NCI-H2227 (cell line): ENCODE measurements around the gene ZMYND8.
A peak's percentile ranks its signal among the peaks of the same experiment; 100 is the strongest.
"Not testable (repeated sequence)": the region's sequence is repeated elsewhere in the genome, so short reads cannot be mapped to it uniquely, and the experiment has no call there.

Source experiments
- DNase-seq: peaks from one replicate; lab custom pipeline; 2025; ENCODE audit not compliant: unreplicated experiment; lab: John Stamatoyannopoulos, UW

ZMYND8 gene

GRCh38 chr20:47211036-47211435 is 145.5 kb downstream of the ZMYND8 start:
- DNase-seq, result no peak

GRCh38 chr20:47210470-47210869 is 146.0 kb downstream of the ZMYND8 start:
- no peak for DNase-seq

- no peak for DNase-seq
These were observed 146.5 kb downstream of the ZMYND8 start for GRCh38 chr20:47209982-47210381.

GRCh38 chr20:47208534-47209174 is 147.8 kb downstream of the ZMYND8 start:
- DNase-seq, result no peak

- DNase-seq, result no peak
These were observed 149.4 kb downstream of the ZMYND8 start for GRCh38 chr20:47206962-47207641.

- DNase-seq, result not testable (repeated sequence)
These were observed 149.9 kb downstream of the ZMYND8 start for GRCh38 chr20:47206552-47206951.

- DNase-seq, result peak; percentile 39
These were observed 150.8 kb downstream of the ZMYND8 start for GRCh38 chr20:47205577-47206123.

GRCh38 chr20:47204850-47205122 is 151.7 kb downstream of the ZMYND8 start:
- not testable (repeated sequence) for DNase-seq

GRCh38 chr20:47204008-47204849 is 152.3 kb downstream of the ZMYND8 start:
- DNase-seq, result no peak

GRCh38 chr20:47202733-47203667 is 153.5 kb downstream of the ZMYND8 start:
- DNase-seq, result no peak

GRCh38 chr20:47201074-47201730 is 155.3 kb downstream of the ZMYND8 start:
- DNase-seq, result no peak

- DNase-seq, result no peak
These were observed 157.4 kb downstream of the ZMYND8 start for GRCh38 chr20:47198996-47199552.

GRCh38 chr20:47198254-47198671 is 158.2 kb downstream of the ZMYND8 start:
- no peak for DNase-seq

GRCh38 chr20:47196091-47197081 is 160.1 kb downstream of the ZMYND8 start:
- DNase-seq, result peak; percentile 24

GRCh38 chr20:47195573-47195972 is 160.9 kb downstream of the ZMYND8 start:
- DNase-seq, result no peak

GRCh38 chr20:47191956-47192355 is 164.5 kb downstream of the ZMYND8 start:
- no peak for DNase-seq

GRCh38 chr20:47191074-47191673 is 165.3 kb downstream of the ZMYND8 start:
- no peak for DNase-seq

GRCh38 chr20:47189060-47189459 is 167.4 kb downstream of the ZMYND8 start:
- no peak for DNase-seq
